IPS-18a (cell line): ENCODE measurements around the gene KBTBD2.
"Not testable (repeated sequence)": the region's sequence is repeated elsewhere in the genome, so short reads cannot be mapped to it uniquely, and the experiment has no call there.

Source experiments
- H3K27ac ChIP-seq: one replicate; pipeline ENCODE4 v1.5.1; 2013; ENCODE audit warnings: low read length
- H3K27me3 ChIP-seq: one replicate; pipeline ENCODE4 v1.6.1; 2013; ENCODE audit warnings: mild to moderate bottlenecking, low read length; ENCODE audit not compliant: control insufficient read depth, insufficient read depth
- H3K36me3 ChIP-seq: one replicate; pipeline ENCODE4 v1.6.1; 2013; ENCODE audit warnings: low read depth, low read length; ENCODE audit not compliant: control insufficient read depth
- H3K4me1 ChIP-seq: one replicate; pipeline ENCODE4 v1.6.1; 2013; ENCODE audit warnings: low read depth, low read length; ENCODE audit not compliant: control insufficient read depth
- H3K4me3 ChIP-seq: one replicate; pipeline ENCODE4 v1.5.1; 2013; ENCODE audit warnings: low read length
- H3K9ac ChIP-seq: one replicate; pipeline ENCODE4 v1.6.1; 2013; ENCODE audit warnings: mild to moderate bottlenecking, low read length, moderate library complexity
- H3K9me3 ChIP-seq: one replicate; pipeline ENCODE4 v1.6.1; 2013; ENCODE audit warnings: low read depth, low read length; ENCODE audit not compliant: control insufficient read depth

KBTBD2 gene

GRCh38 chr7:32915041-32915536, 23.5 kb upstream of the KBTBD2 start:
- no peaks in the 10 kb centered on the region for H3K9me3 ChIP-seq

DNA sequence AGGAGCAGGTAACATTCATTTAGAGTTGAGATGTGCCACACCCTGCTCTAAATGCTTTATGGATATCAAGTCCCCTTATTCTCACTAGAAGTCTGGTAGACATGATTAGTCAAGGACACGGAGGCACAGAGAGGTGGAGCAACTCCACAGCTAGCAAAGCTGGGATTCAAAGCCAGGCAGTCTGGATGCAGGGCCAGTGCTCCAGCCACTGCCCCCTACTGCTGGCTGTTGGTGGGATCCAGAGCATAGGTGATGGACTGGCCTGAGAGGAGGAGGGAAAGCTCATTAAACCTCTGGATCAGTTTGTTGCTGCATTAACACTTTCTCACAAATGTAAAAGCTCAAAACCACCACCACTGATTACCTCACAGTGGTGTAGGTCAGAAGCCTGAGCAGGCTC, 22.6 kb upstream of the KBTBD2 start:
- H3K9me3 ChIP-seq: no peaks in the 10 kb centered on the region

More at GRCh38 chr7:32915041-32915536, 23.5 kb upstream of the KBTBD2 start:
- H3K4me3 ChIP-seq: no peak overlapping the region
- no peaks in the 10 kb centered on the region for H3K4me1 ChIP-seq
- no peak overlapping the region for H3K9ac ChIP-seq
- no peaks in the 10 kb centered on the region for H3K36me3 ChIP-seq
- no peak overlapping the region for H3K27ac ChIP-seq
- H3K27me3 ChIP-seq: no peaks in the 10 kb centered on the region

GRCh38 chr7:32910195-32910594, 18.6 kb upstream of the KBTBD2 start:
- no peaks in the 10 kb centered on the region for H3K27me3 ChIP-seq
- H3K36me3 ChIP-seq: no peaks in the 10 kb centered on the region
- peaks cover 2% of the 10 kb centered on the region for H3K4me1 ChIP-seq
- H3K9me3 ChIP-seq: no peaks in the 10 kb centered on the region
- H3K4me3 ChIP-seq: no peak overlapping the region
- no peak overlapping the region for H3K27ac ChIP-seq
- no peak overlapping the region for H3K9ac ChIP-seq

More for the DNA sequence above, 22.6 kb upstream of the KBTBD2 start:
- Histone ChIP-seq H3K4me1 (no peaks in the 10 kb centered on the region), H3K27ac (no peak overlapping the region), H3K36me3 (no peaks in the 10 kb centered on the region), H3K27me3 (no peaks in the 10 kb centered on the region), H3K4me3 (no peak overlapping the region), H3K9ac (no peak overlapping the region)

GRCh38 chr7:32905175-32905662, 13.7 kb upstream of the KBTBD2 start:
- peak overlapping the region; percentile 41 for H3K9ac ChIP-seq
- peaks cover 3% of the 10 kb centered on the region for H3K4me1 ChIP-seq
- H3K36me3 ChIP-seq: no peaks in the 10 kb centered on the region
- H3K4me3 ChIP-seq: peak overlapping the region; percentile 44
- H3K9me3 ChIP-seq: no peaks in the 10 kb centered on the region
- no peaks in the 10 kb centered on the region for H3K27me3 ChIP-seq
- peak overlapping the region; percentile 47 for H3K27ac ChIP-seq

DNA sequence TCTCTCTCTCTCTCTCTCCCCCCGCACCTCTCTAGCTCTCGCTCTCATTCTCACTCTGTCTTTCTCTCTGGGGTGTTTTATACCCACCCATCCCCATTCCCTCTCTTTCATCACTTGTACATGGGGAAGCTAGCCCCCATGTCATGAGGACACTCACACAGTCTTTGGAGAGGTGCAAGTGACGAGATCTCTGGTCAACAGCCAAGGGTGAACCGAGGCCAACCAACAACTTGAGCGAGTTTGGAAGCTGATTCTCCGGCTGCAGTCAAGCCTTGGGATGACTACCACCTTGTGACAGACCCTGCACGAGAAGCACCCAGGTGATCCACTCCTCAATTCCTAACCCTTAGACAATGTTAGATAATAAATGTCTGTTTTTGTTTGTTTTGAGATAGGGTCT, 10.1 kb upstream of the KBTBD2 start:
- Histone ChIP-seq H3K27ac (no peak overlapping the region), H3K36me3 (no peaks in the 10 kb centered on the region), H3K4me3 (no peak overlapping the region), H3K9me3 (no peaks in the 10 kb centered on the region), H3K27me3 (no peaks in the 10 kb centered on the region), H3K4me1 (peaks cover 3% of the 10 kb centered on the region), H3K9ac (no peak overlapping the region)

DNA sequence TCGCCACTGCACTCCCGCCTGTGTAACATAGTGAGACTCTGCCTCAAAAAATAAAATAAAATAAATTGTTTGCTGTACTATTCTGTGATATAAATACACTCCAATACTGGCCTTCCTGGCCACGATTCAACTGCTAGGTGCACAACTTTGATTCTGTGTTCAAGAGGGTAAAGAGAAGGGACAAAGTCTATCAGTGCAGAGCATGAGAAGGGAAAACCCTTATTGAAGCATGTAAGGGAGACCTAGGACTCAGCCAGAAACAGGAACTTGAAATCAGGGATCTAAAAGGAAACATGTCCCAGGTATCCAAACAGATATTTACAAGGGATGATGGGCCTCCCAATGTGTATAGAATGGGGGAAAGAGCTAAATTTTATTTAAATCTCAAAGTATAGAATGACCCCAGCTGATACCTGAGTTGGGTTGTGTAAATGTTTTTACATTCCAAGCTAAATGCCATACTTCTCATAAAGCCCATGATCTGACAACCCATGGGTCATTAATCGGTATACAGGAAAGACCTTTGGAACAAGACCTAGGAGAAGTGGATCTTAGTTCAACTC, 9.0 kb upstream of the KBTBD2 start:
- no peak overlapping the region for H3K9ac ChIP-seq
- H3K36me3 ChIP-seq: no peaks in the 10 kb centered on the region
- H3K4me3 ChIP-seq: no peak overlapping the region
- H3K27me3 ChIP-seq: no peaks in the 10 kb centered on the region
- no peaks in the 10 kb centered on the region for H3K9me3 ChIP-seq
- peaks cover 3% of the 10 kb centered on the region for H3K4me1 ChIP-seq
- no peak overlapping the region for H3K27ac ChIP-seq

- not testable (repeated sequence) for H3K36me3 ChIP-seq, H3K27me3 ChIP-seq, H3K9me3 ChIP-seq, H3K4me3 ChIP-seq, H3K27ac ChIP-seq, H3K9ac ChIP-seq
- H3K4me1 ChIP-seq: peaks cover 14% of the 10 kb centered on the region
Measured at GRCh38 chr7:32897376-32897775, 5.8 kb upstream of the KBTBD2 start.

- Histone ChIP-seq H3K9me3 (no peaks in the 10 kb centered on the region), H3K36me3 (no peaks in the 10 kb centered on the region), H3K27ac (no peak overlapping the region), H3K4me1 (peaks cover 14% of the 10 kb centered on the region), H3K27me3 (no peaks in the 10 kb centered on the region), H3K4me3 (no peak overlapping the region), H3K9ac (no peak overlapping the region)
Measured at GRCh38 chr7:32896564-32897347, 5.2 kb upstream of the KBTBD2 start.

DNA sequence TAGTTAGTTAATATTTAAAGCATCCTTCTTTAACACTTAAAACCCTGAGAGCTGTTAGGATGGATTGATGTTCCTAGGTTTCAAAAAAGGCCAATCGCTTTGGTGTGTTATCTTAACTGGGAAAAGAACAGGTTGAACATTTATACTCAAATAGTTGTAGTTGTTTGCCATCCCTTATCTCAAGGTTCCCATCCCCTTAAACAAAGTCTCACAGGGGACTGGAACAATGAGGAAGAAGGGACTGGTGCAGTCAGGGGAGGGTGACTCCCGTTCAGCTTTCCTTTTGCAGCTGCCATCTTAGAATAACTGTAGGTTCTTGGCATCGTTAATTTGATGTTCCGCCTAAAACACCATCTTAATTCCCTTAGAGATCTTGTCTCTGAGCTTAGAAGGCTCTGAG, 2.6 kb upstream of the KBTBD2 start:
- no peaks in the 10 kb centered on the region for H3K36me3 ChIP-seq
- H3K27ac ChIP-seq: no peak overlapping the region
- no peaks in the 10 kb centered on the region for H3K27me3 ChIP-seq
- H3K9me3 ChIP-seq: no peaks in the 10 kb centered on the region
- H3K9ac ChIP-seq: no peak overlapping the region
- peaks cover 23% of the 10 kb centered on the region for H3K4me1 ChIP-seq
- no peak overlapping the region for H3K4me3 ChIP-seq

- no peaks in the 10 kb centered on the region for H3K36me3 ChIP-seq
- H3K27ac ChIP-seq: no peak overlapping the region
- H3K9me3 ChIP-seq: no peaks in the 10 kb centered on the region
- peak overlapping the region; percentile 94 for H3K9ac ChIP-seq
- H3K4me1 ChIP-seq: peaks cover 23% of the 10 kb centered on the region
- no peak overlapping the region for H3K4me3 ChIP-seq
- H3K27me3 ChIP-seq: no peaks in the 10 kb centered on the region
Measured at GRCh38 chr7:32893722-32894121, 2.2 kb upstream of the KBTBD2 start.

DNA sequence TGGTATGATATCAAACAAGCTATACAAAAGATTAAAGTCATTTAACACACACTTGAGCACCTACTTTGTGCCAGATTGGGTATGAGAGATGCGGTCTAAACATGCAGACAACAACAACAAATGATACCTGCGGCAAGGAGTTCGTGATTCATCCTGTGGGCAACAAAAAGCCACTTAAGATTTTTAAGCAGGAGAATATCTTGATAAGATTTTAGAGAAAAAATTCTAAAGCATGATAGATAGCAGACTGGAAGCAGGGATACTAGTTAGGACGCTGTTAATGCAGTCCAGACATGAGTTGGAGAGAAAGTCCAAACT, 1.6 kb upstream of the KBTBD2 start:
- H3K9ac ChIP-seq: peak overlapping the region; percentile 94
- no peaks in the 10 kb centered on the region for H3K9me3 ChIP-seq
- H3K36me3 ChIP-seq: no peaks in the 10 kb centered on the region
- H3K27me3 ChIP-seq: no peaks in the 10 kb centered on the region
- H3K27ac ChIP-seq: peak overlapping the region; percentile 92
- peaks cover 23% of the 10 kb centered on the region for H3K4me1 ChIP-seq
- peak overlapping the region; percentile 81 for H3K4me3 ChIP-seq
